WTC11 (cell line): ENCODE measurements around the gene HOXC11. TPM values are rescaled to one million over a fixed set of nuclear protein-coding genes. Genes with fewer than 3 reads are reported as not detected.

Experiments
- ATAC-seq: fragments of 200-7000 bp; cut with Tn5 transposase; 2 replicates; pipeline ENCODE4 v1.10.0; 2021; ENCODE audit warnings: mild to moderate bottlenecking, moderate library complexity
- CTCF ChIA-PET: fragments of 300-600 bp; sonication (Branson Sonifier 250); formaldehyde crosslinking; loops from one replicate; lab custom pipeline; 2021; ENCODE audit warnings: antibody characterized with exemption; lab: Charles Lee
- POLR2A ChIA-PET: fragments of 350-600 bp; sonication (Branson Sonifier 250); formaldehyde crosslinking; loops from one replicate; lab custom pipeline; 2021; ENCODE audit warnings: antibody characterized with exemption; lab: Charles Lee
- DNase-seq: peaks from one replicate; pipeline ENCODE4 v3.0.0; 2021; ENCODE audit warnings: low spot score
- H3K27ac Mint-ChIP-seq: 2 replicates; pipeline ENCODE4 v1.8.0; 2021; ENCODE audit warnings: mixed read lengths
- H3K27me3 Mint-ChIP-seq: 2 replicates; pipeline ENCODE4 v1.8.0; 2021; ENCODE audit warnings: low read depth, mild to moderate bottlenecking, moderate library complexity, mixed read lengths
- H3K36me3 Mint-ChIP-seq: 2 replicates; pipeline ENCODE4 v1.8.0; 2021; ENCODE audit warnings: mixed read lengths
- H3K4me1 Mint-ChIP-seq: 2 replicates; pipeline ENCODE4 v1.8.0; 2022; ENCODE audit warnings: mixed read lengths
- H3K4me3 Mint-ChIP-seq: 2 replicates; pipeline ENCODE4 v1.8.0; 2021; ENCODE audit warnings: mild to moderate bottlenecking, moderate library complexity, mixed read lengths
- H3K9me3 Mint-ChIP-seq: 2 replicates; pipeline ENCODE4 v1.8.0; 2021; ENCODE audit warnings: mixed read lengths
- AFF4 ChIP-seq: sonication (generic); formaldehyde crosslinking; IDR thresholded peaks from 2 replicates; pipeline ENCODE4 v1.8.1; 2023; ENCODE audit warnings: mild to moderate bottlenecking, missing genetic modification reagents, borderline replicate concordance
- ATF1 ChIP-seq: sonication (generic); formaldehyde crosslinking; IDR thresholded peaks from 2 replicates; pipeline ENCODE4 v1.8.1; 2023; ENCODE audit warnings: mild to moderate bottlenecking, moderate library complexity, missing genetic modification reagents
- FOXK1 ChIP-seq: sonication (generic); formaldehyde crosslinking; IDR thresholded peaks from 2 replicates; pipeline ENCODE4 v1.8.0; 2022; ENCODE audit warnings: mild to moderate bottlenecking, moderate library complexity, missing genetic modification reagents
- GABPB1 ChIP-seq: sonication (generic); formaldehyde crosslinking; IDR thresholded peaks from 2 replicates; pipeline ENCODE4 v1.8.1; 2023; ENCODE audit warnings: mild to moderate bottlenecking, missing genetic modification reagents
- GTF2I ChIP-seq: fragments of 250-450 bp; sonication (Bioruptor Pico); conservative IDR thresholded peaks from 2 replicates; pipeline ENCODE4 v1.4.0; 2021; ENCODE audit warnings: mild to moderate bottlenecking
- HMGA2 ChIP-seq: fragments of 250-450 bp; sonication (Bioruptor Pico); IDR thresholded peaks from 2 replicates; pipeline ENCODE4 v1.4.0; 2021; ENCODE audit warnings: mild to moderate bottlenecking, moderate library complexity
- IRF1 ChIP-seq: sonication (generic); formaldehyde crosslinking; IDR thresholded peaks from 2 replicates; pipeline ENCODE4 v1.8.0; 2023; ENCODE audit warnings: missing genetic modification reagents
- KAT7 ChIP-seq: sonication (generic); formaldehyde crosslinking; IDR thresholded peaks from 2 replicates; pipeline ENCODE4 v1.8.1; 2023; ENCODE audit warnings: missing genetic modification reagents, mild to moderate bottlenecking, borderline replicate concordance
- MXD4 ChIP-seq: fragments of 250-450 bp; sonication (Bioruptor Pico); IDR thresholded peaks from 2 replicates; pipeline ENCODE4 v1.8.0; 2021; ENCODE audit warnings: mild to moderate bottlenecking, moderate library complexity, borderline replicate concordance
- NR3C1 ChIP-seq: sonication (generic); formaldehyde crosslinking; conservative IDR thresholded peaks from 2 replicates; pipeline ENCODE4 v1.8.1; 2023; ENCODE audit warnings: low read depth, mild to moderate bottlenecking, missing genetic modification reagents
- SMAD4 ChIP-seq: sonication (generic); formaldehyde crosslinking; IDR thresholded peaks from 2 replicates; pipeline ENCODE4 v1.8.0; 2022; ENCODE audit warnings: mild to moderate bottlenecking, missing genetic modification reagents
- SOX15 ChIP-seq: fragments of 250-450 bp; sonication (Bioruptor Pico); IDR thresholded peaks from 2 replicates; pipeline ENCODE4 v1.9.0; 2021; ENCODE audit warnings: mild to moderate bottlenecking
- SP1 ChIP-seq: sonication (generic); formaldehyde crosslinking; conservative IDR thresholded peaks from 2 replicates; pipeline ENCODE4 v1.8.1; 2022; ENCODE audit warnings: missing genetic modification reagents
- TCF7 ChIP-seq: sonication (generic); formaldehyde crosslinking; IDR thresholded peaks from 2 replicates; pipeline ENCODE4 v1.8.0; 2022; ENCODE audit warnings: mild to moderate bottlenecking, low read depth, missing genetic modification reagents, moderate library complexity
- TEAD4 ChIP-seq: sonication (generic); formaldehyde crosslinking; IDR thresholded peaks from 2 replicates; pipeline ENCODE4 v1.8.0; 2022; ENCODE audit warnings: mild to moderate bottlenecking, missing genetic modification reagents
- USF1 ChIP-seq: sonication (generic); formaldehyde crosslinking; IDR thresholded peaks from 2 replicates; pipeline ENCODE4 v1.8.0; 2022; ENCODE audit warnings: mild to moderate bottlenecking, missing genetic modification reagents
- ZNF219 ChIP-seq: sonication (generic); formaldehyde crosslinking; IDR thresholded peaks from 2 replicates; pipeline ENCODE4 v1.8.0; 2023; ENCODE audit warnings: missing genetic modification reagents, mild to moderate bottlenecking, borderline replicate concordance
- ZNF317 ChIP-seq: sonication (generic); formaldehyde crosslinking; IDR thresholded peaks from 2 replicates; pipeline ENCODE4 v1.8.1; 2023; ENCODE audit warnings: low read depth, mild to moderate bottlenecking, moderate library complexity, missing genetic modification reagents, borderline replicate concordance
- ZNF416 ChIP-seq: fragments of 250-450 bp; sonication (Bioruptor Pico); IDR thresholded peaks from 2 replicates; pipeline ENCODE4 v1.9.0; 2021; ENCODE audit warnings: mild to moderate bottlenecking, inconsistent platforms
- ZNF671 ChIP-seq: fragments of 250-450 bp; sonication (Bioruptor Pico); IDR thresholded peaks from 2 replicates; pipeline ENCODE4 v1.8.0; 2021; ENCODE audit warnings: mild to moderate bottlenecking
- total RNA-seq: library from RNA; stranded (reverse); gene quantifications from 3 replicates; pipeline ENCODE4 v1.2.3, GENCODE V29; 2021

Gene HOXC11
- total RNA-seq, 1 experiment from 2014 or later, result not detected

- ChIA-PET CTCF (interaction anchor here (0.5 to 2.3 kb wide), 4 partner anchors 12 to 291 kb away, joined by 3 to 5 read pairs (median 3); partner anchors contain the start of gene HOXC5), POLR2A (interaction anchor here (0.7 kb wide), 1 partner anchor 165 kb away, joined by 3 read pairs; no protein-coding TSS in a partner anchor)
- DNase-seq, result no peak
- H3K4me1 Mint-ChIP-seq, result peaks cover 23% of the 10 kb centered on the region
- no peak overlapping the region for H3K4me3 Mint-ChIP-seq
- H3K9me3 Mint-ChIP-seq, result no peaks in the 10 kb centered on the region
- peaks cover 100% of the 10 kb centered on the region for H3K27me3 Mint-ChIP-seq
- ATAC-seq, result no peak
- H3K27ac Mint-ChIP-seq, result no peak overlapping the region
- TF ChIP-seq ZNF219 (no peak), AFF4 (CRISPR knock-in tag) (no peak), MXD4 (no peak), USF1 (CRISPR knock-in tag) (no peak)
- no peaks in the 10 kb centered on the region for H3K36me3 Mint-ChIP-seq
Observed at GRCh38 chr12:53968214-53969127, 4.5 kb upstream of the HOXC11 start.

- ATAC-seq (no peak), DNase-seq (no peak)
- Mint-ChIP-seq H3K27me3 (peaks cover 100% of the 10 kb centered on the region), H3K4me3 (no peak overlapping the region), H3K36me3 (no peaks in the 10 kb centered on the region), H3K4me1 (peaks cover 19% of the 10 kb centered on the region), H3K9me3 (no peaks in the 10 kb centered on the region), H3K27ac (no peak overlapping the region)
- ChIA-PET CTCF (interaction anchor here (1.1 to 2.3 kb wide), 3 partner anchors 48 to 156 kb away, joined by 4 to 5 read pairs (median 4); partner anchors contain the start of gene HOXC5), POLR2A (no interaction called here)
- TF ChIP-seq FOXK1 (CRISPR knock-in tag), result no peak
- no peak for TF ChIP-seq ZNF317 (CRISPR knock-in tag)
- TF ChIP-seq SOX15 (CRISPR knock-in tag), result no peak
- TF ChIP-seq SP1 (CRISPR knock-in tag), result no peak
- no peak for TF ChIP-seq NR3C1
- no peak for TF ChIP-seq GTF2I (CRISPR knock-in tag)
Observed at GRCh38 chr12:53969588-53970259, 3.2 kb upstream of the HOXC11 start.

GRCh38 chr12:53970451-53970850 is 2.5 kb upstream of the HOXC11 start:
- peaks cover 21% of the 10 kb centered on the region for H3K4me1 Mint-ChIP-seq
- H3K36me3 Mint-ChIP-seq, result no peaks in the 10 kb centered on the region
- H3K4me3 Mint-ChIP-seq, result no peak overlapping the region
- POLR2A ChIA-PET, result no interaction called here
- H3K27me3 Mint-ChIP-seq, result peaks cover 100% of the 10 kb centered on the region
- H3K27ac Mint-ChIP-seq, result no peak overlapping the region
- CTCF ChIA-PET, result interaction anchor here (1.1 to 2.3 kb wide), 3 partner anchors 47 to 155 kb away, joined by 4 to 5 read pairs (median 4); partner anchors contain the start of gene HOXC5
- DNase-seq (no peak), ATAC-seq (no peak)
- no peaks in the 10 kb centered on the region for H3K9me3 Mint-ChIP-seq
- TF ChIP-seq ZNF416 (CRISPR knock-in tag) (no peak), KAT7 (CRISPR knock-in tag) (no peak), ATF1 (CRISPR knock-in tag) (no peak), IRF1 (CRISPR knock-in tag) (no peak), AFF4 (CRISPR knock-in tag) (no peak), GABPB1 (CRISPR knock-in tag) (no peak), TCF7 (CRISPR knock-in tag) (no peak), ZNF671 (CRISPR knock-in tag) (no peak), TEAD4 (CRISPR knock-in tag) (no peak), SMAD4 (no peak), HMGA2 (no peak)
